Mesodermal cell (in vitro differentiated cells): ENCODE results near the gene MOSPD3. TPM values are rescaled to one million over a fixed set of nuclear protein-coding genes. Genes with fewer than 3 reads are reported as not detected.
"Not testable (repeated sequence)": the region's sequence is repeated elsewhere in the genome, so short reads cannot be mapped to it uniquely, and the experiment has no call there.

Experiments
- H3K27ac ChIP-seq: 2 replicates; pipeline ENCODE4 v1.7.0; 2013; ENCODE audit warnings: mild to moderate bottlenecking, low read depth, low read length, moderate library complexity; ENCODE audit not compliant: severe bottlenecking
- H3K36me3 ChIP-seq: 2 replicates; pipeline ENCODE4 v1.7.1; 2013; ENCODE audit warnings: mild to moderate bottlenecking, low read length, moderate library complexity; ENCODE audit not compliant: control insufficient read depth, insufficient read depth
- H3K4me1 ChIP-seq: one replicate; pipeline ENCODE4 v1.7.1; 2013; ENCODE audit warnings: mild to moderate bottlenecking, low read length; ENCODE audit not compliant: insufficient read depth, control insufficient read depth, poor library complexity, severe bottlenecking
- H3K4me3 ChIP-seq: 2 replicates; pipeline ENCODE4 v1.7.0; 2013; ENCODE audit warnings: low read length, control low read depth, mild to moderate bottlenecking; ENCODE audit not compliant: insufficient read depth, poor library complexity, severe bottlenecking; ENCODE audit errors: extremely low read depth
- H3K9me3 ChIP-seq: 2 replicates; pipeline ENCODE4 v1.7.1; 2013; ENCODE audit warnings: mild to moderate bottlenecking, low read length, moderate library complexity; ENCODE audit not compliant: control insufficient read depth
- WGBS, 2 experiments: methylation state at CpG; one replicate each; pipeline ENCODE4 v1.1.5; 2013; ENCODE audit warnings: missing lambda C conversion rate in 2 of 2; ENCODE audit not compliant: insufficient coverage in 2 of 2; 5-methylcytosine and 5-hydroxymethylcytosine counted together
- polyA plus RNA-seq, 2 experiments: library from polyadenylated mRNA; stranded (reverse); fragments of 50-300 nt; gene quantifications; one replicate each; pipeline ENCODE4 v1.2.3, GENCODE V29; 2013

MOSPD3 gene
- polyA plus RNA-seq (2013, experiment 1 of 2): 30.8 TPM
- 23.6 TPM for polyA plus RNA-seq (2013, experiment 2 of 2)

DNA sequence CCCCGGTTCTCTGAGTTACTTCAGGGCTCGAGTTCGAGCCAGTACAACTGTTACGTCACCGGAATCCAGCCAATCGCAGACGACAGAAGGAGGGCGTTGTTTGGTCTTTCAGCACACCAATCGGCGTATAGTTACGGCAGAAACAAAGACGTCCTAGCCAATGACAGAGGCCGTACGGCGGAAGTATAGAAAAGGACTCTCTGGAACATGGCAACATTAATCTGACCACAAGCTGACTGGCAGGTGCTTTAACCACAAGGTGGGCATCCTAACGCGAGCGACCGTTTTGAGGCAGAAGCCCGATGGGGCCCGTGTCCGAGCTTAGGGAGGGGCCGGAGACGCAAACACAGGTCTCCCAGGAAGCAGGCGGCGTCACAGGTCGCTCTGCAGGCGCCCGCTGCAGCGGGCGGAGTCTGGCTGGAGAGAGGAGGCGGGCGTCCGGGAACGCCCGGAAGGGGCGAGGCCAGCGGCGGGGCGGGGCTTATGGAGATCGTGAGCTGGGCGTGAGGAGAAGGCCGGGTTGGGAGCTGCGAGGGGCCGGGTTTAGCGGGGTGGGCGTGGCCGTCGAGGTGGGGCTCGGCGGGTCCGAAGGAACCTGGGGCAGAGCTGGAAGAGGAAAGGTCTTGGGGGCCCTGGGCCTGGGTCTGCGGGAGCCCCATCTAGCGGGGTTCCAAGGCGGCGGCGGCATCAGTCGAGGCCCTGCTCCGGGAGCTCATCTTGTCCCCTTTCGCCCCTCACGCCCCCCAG, at the start of gene MOSPD3:
Gene MOSPD3 (plus strand): TSS at position 558 of the 747 bp plus-strand sequence. CDS start 252 bp downstream, outside the sequence.
- Histone ChIP-seq H3K36me3 (peaks cover 23% of the 10 kb centered on the region), H3K27ac (peak within 1 kb of the TSS; percentile 92), H3K4me3 (peak within 1 kb of the TSS; percentile 54), H3K4me1 (no peaks in the 10 kb centered on the region), H3K9me3 (no peaks in the 10 kb centered on the region)
- 0 to 1% methylated on average over 60 to 61 of the region's 61 CpGs for WGBS, 2 experiments

GRCh38 chr7:100563100-100563564, 49.2 kb upstream of the MOSPD3 start:
- Histone ChIP-seq H3K27ac (no peak overlapping the region), H3K4me1 (no peaks in the 10 kb centered on the region), H3K4me3 (no peak overlapping the region), H3K36me3 (peaks cover 11% of the 10 kb centered on the region), H3K9me3 (no peaks in the 10 kb centered on the region)
- 89 to 95% methylated on average over 6 to 8 of the region's 8 CpGs for WGBS, 2 experiments

- peaks cover 11% of the 10 kb centered on the region for H3K36me3 ChIP-seq
- H3K4me3 ChIP-seq: no peak overlapping the region
- peaks cover 2% of the 10 kb centered on the region for H3K4me1 ChIP-seq
- H3K9me3 ChIP-seq: no peaks in the 10 kb centered on the region
- WGBS, 2 experiments: 49 to 55% methylated on average over 9 to 12 of the region's 12 CpGs
- no peak overlapping the region for H3K27ac ChIP-seq
Measured at GRCh38 chr7:100563809-100564400, 48.4 kb upstream of the MOSPD3 start.

DNA sequence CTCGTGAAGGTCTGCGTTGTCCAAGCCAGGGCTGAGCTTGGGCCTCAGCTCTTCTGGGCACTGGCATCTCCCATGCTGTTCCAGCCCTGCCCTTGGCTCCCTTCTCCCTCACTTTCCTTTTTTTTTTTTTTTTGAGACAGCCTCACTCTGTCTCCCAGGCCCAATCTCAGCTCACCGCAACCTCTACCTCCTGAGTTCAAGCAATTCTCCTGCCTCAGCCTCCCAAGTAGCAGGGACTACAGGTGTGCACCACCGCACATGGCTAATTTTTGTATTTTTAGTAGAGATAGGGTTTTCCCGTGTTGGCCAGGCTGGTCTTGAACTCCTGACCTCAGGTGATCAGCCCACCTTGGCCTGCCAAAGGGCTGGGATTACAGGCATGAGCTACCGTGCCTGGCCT, 47.9 kb upstream of the MOSPD3 start:
- H3K4me3 ChIP-seq: not testable (repeated sequence)
- H3K36me3 ChIP-seq: peaks cover 11% of the 10 kb centered on the region
- 87 to 96% methylated on average over 2 to 4 of the region's 6 CpGs for WGBS, 2 experiments

DNA sequence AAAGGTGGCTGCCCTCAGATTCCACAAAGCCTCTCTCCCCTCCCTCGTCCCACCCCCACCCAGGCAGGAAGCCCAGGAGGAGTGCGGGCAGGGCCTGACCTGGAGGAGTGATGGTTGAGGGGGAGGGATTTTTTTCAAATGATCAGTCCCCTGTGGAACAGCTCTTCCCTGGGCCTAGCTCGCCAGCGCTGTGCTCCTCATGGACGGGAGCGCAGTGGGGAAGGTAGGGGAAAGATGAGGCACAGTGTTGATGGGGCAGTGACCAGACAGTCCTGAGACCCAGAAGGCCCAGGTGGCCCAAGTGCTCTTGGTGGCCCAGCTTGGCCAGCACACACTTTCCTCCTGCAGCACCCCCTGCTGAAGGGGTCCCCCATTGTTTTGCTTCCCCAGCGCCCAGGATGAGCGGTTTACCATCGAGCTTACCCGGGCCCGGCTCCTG, 47.2 kb upstream of the MOSPD3 start:
- no peaks in the 10 kb centered on the region for H3K9me3 ChIP-seq
- no peak overlapping the region for H3K27ac ChIP-seq
- 97% methylated on average over 4 of the region's 11 CpGs; no CpG with 5 or more reads in 1 of the 2 experiments for WGBS, 2 experiments
- H3K4me3 ChIP-seq: no peak overlapping the region
- H3K36me3 ChIP-seq: peaks cover 11% of the 10 kb centered on the region
- H3K4me1 ChIP-seq: peaks cover 3% of the 10 kb centered on the region

More for the DNA sequence above, 47.9 kb upstream of the MOSPD3 start:
- not testable (repeated sequence) for H3K4me1 ChIP-seq, H3K27ac ChIP-seq, H3K9me3 ChIP-seq

- Histone ChIP-seq H3K4me3 (no peak overlapping the region), H3K9me3 (no peaks in the 10 kb centered on the region), H3K4me1 (peaks cover 7% of the 10 kb centered on the region), H3K27ac (no peak overlapping the region), H3K36me3 (peaks cover 11% of the 10 kb centered on the region)
- WGBS, 2 experiments: 98 to 100% methylated on average over 3 to 5 of the region's 6 CpGs
Measured at GRCh38 chr7:100566018-100566531, 46.3 kb upstream of the MOSPD3 start.

GRCh38 chr7:100567031-100567730, 45.2 kb upstream of the MOSPD3 start:
- Histone ChIP-seq H3K4me3 (no peak overlapping the region), H3K27ac (no peak overlapping the region), H3K9me3 (no peaks in the 10 kb centered on the region), H3K4me1 (peaks cover 18% of the 10 kb centered on the region), H3K36me3 (peaks cover 8% of the 10 kb centered on the region)
- 75 to 80% methylated on average over 5 to 9 of the region's 12 CpGs for WGBS, 2 experiments

DNA sequence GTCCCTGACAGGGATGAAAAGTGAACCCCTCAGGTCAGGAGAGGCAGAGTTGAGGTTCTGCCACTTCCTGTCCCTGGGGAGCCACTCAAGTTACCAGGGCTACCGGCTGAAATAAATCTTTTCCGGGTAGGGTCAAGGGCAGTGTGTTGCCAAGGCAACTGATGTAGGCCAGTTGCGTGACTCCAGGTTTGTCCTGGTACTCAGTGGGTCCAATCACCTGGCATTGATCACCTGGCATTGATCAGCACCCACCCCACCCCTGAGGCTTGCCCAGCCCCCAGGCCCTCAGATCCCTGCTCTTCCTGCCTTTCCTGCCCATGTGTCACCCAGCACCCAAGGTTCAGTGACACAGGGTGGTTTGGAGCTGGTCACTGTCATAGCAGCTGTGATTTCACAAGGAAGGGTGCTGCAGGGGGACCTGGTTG, 44.6 kb upstream of the MOSPD3 start:
- H3K4me3 ChIP-seq: no peak overlapping the region
- peaks cover 5% of the 10 kb centered on the region for H3K36me3 ChIP-seq
- H3K27ac ChIP-seq: no peak overlapping the region
- H3K4me1 ChIP-seq: peaks cover 22% of the 10 kb centered on the region
- whole genome bisulfite sequencing, 2 experiments: 72 to 80% methylated on average over 3 of the region's 3 CpGs
- no peaks in the 10 kb centered on the region for H3K9me3 ChIP-seq

DNA sequence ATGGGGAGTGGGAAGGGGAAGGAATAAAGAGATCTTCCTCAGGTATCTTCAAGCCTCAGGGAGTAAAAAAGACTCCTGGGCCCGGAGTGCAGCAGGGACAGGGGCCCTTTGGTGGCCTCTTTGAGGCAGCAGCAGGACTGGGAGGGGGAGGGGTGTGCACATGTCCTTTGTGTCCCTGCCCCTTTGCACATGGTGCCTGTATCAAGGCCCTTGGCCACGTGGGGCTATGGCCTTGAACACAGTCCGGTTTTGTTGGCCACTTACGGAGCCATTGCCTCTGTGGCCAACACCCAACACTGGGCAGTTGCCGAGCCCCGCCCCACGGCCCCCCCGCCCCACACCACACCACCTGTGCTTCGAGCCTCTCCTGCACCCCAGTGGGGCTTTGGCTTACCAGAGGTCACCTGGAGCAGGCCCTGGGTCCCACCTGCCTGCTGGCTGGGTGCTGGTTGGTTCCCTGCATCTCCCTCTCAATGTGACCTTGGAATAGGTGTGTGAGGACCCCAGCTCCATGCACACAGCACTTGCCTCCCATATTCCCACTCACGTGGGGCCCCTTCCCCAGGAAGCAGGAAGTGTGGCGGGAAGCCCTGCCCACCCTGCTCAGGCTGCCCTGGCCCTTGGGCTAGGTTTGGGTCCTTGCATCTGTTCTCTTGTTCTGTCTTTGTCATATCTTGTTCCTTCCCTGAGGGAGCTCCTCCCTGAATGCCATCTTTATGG, 44.0 kb upstream of the MOSPD3 start:
- 81 to 86% methylated on average over 4 to 7 of the region's 11 CpGs for WGBS, 2 experiments
- Histone ChIP-seq H3K4me3 (no peak overlapping the region), H3K27ac (no peak overlapping the region), H3K36me3 (peaks cover 10% of the 10 kb centered on the region), H3K9me3 (no peaks in the 10 kb centered on the region), H3K4me1 (peaks cover 22% of the 10 kb centered on the region)
